OCI-LY7 (cell line): Measurements from ENCODE around the gene DOCK7. TPM values are rescaled to one million over a fixed set of nuclear protein-coding genes. Genes with fewer than 3 reads are reported as not detected.

Source experiments
- BruUV-seq: library from RNA; stranded (reverse); fragments of 400-500 nt; replicated peaks from 2 replicates; lab custom pipeline; 2021; lab: Mats Ljungman, UMichigan
- CTCF ChIA-PET: fragments of 300-600 bp; sonication (Branson Sonifier 250); formaldehyde crosslinking; loops from one replicate; lab custom pipeline; 2022; ENCODE audit warnings: antibody characterized with exemption; ENCODE audit not compliant: unreplicated experiment; lab: Charles Lee
- POLR2A ChIA-PET: fragments of 300-600 bp; sonication (Branson Sonifier 250); formaldehyde crosslinking; loops from one replicate; lab custom pipeline; 2022; ENCODE audit warnings: antibody characterized with exemption; lab: Charles Lee
- DNase-seq: peaks from one replicate; pipeline ENCODE4 v3.0.0-alpha.2; 2015; ENCODE audit warnings: low spot score
- H2AFZ ChIP-seq: fragments of 200-600 bp; sonication (generic), shearing (Covaris generic); 2 replicates; pipeline ENCODE4 v1.6.1; 2014; ENCODE audit warnings: mild to moderate bottlenecking, antibody characterized with exemption, low read length, moderate library complexity
- H3K27ac ChIP-seq: fragments of 200-600 bp; sonication (generic); 2 replicates; pipeline ENCODE4 v1.5.1; 2014; ENCODE audit warnings: mixed run types, low read depth, mild to moderate bottlenecking, moderate library complexity, low read length, inconsistent platforms; ENCODE audit not compliant: poor library complexity, severe bottlenecking
- H3K36me3 ChIP-seq: fragments of 200-600 bp; sonication (generic); 2 replicates; pipeline ENCODE4 v1.6.1; 2014; ENCODE audit warnings: mild to moderate bottlenecking, antibody characterized with exemption, low read length, moderate library complexity, mixed read lengths; ENCODE audit not compliant: insufficient read depth
- H3K4me1 ChIP-seq: fragments of 200-600 bp; sonication (generic); 2 replicates; pipeline ENCODE4 v1.5.1; 2014; ENCODE audit warnings: mild to moderate bottlenecking, low read length; ENCODE audit not compliant: insufficient read depth, poor library complexity, severe bottlenecking
- H3K4me2 ChIP-seq: fragments of 200-600 bp; sonication (generic); 2 replicates; pipeline ENCODE4 v1.6.1; 2014; ENCODE audit warnings: mild to moderate bottlenecking, low read length
- H3K4me3 ChIP-seq: fragments of 200-600 bp; sonication (generic); 2 replicates; pipeline ENCODE4 v1.5.1; 2014; ENCODE audit warnings: mild to moderate bottlenecking, low read depth, low read length; ENCODE audit not compliant: poor library complexity, severe bottlenecking
- H3K79me2 ChIP-seq: fragments of 200-600 bp; sonication (generic); 2 replicates; pipeline ENCODE4 v1.6.1; 2016; ENCODE audit warnings: low read depth, mild to moderate bottlenecking, low read length, moderate library complexity, mixed read lengths; ENCODE audit not compliant: insufficient read depth
- H3K9me2 ChIP-seq: fragments of 200-600 bp; sonication (generic); 2 replicates; pipeline ENCODE4 v1.6.1; 2016; ENCODE audit warnings: mild to moderate bottlenecking, low read length, mixed read lengths; ENCODE audit not compliant: insufficient read depth
- H3K9me3 ChIP-seq: fragments of 200-600 bp; sonication (generic); 2 replicates; pipeline ENCODE4 v1.6.1; 2014; ENCODE audit warnings: mild to moderate bottlenecking, mixed run types, low read length, mixed read lengths
- H4K20me1 ChIP-seq: fragments of 200-600 bp; sonication (generic); 2 replicates; pipeline ENCODE4 v1.6.1; 2014; ENCODE audit warnings: mild to moderate bottlenecking, antibody characterized with exemption, low read length, moderate library complexity, mixed read lengths; ENCODE audit not compliant: insufficient read depth
- EZH2phosphoT487 ChIP-seq: fragments of 200-600 bp; sonication (generic); IDR thresholded peaks from 2 replicates; pipeline ENCODE4 v1.6.1; 2018; ENCODE audit warnings: low read depth, borderline replicate concordance, mild to moderate bottlenecking, mixed run types, antibody characterized with exemption, low read length, moderate library complexity, mixed read lengths
- intact Hi-C: fragments of 100-400 bp; cut with micrococcal nuclease; formaldehyde crosslinking; loops from one replicate; pipeline ENCODE4 v1.10.0; 2022; ENCODE audit not compliant: unreplicated experiment
- total RNA-seq, 2 experiments: library from RNA; depleted of rRNA in 1 of 2; stranded (reverse); fragments of >200 nt in 1 of 2; shearing (Covaris generic) in 1 of 2; gene quantifications; 2 replicates each; pipeline ENCODE4 v1.2.3, GENCODE V29; 2014 to 2022
- TF ChIP-seq, protein P1 (sequence below): fragments of 200-600 bp; sonication (generic); conservative IDR thresholded peaks from 2 replicates; pipeline ENCODE4 v1.5.1; 2014; ENCODE audit warnings: mild to moderate bottlenecking, antibody characterized with exemption, low read length, moderate library complexity, mixed read lengths

Gene DOCK7
- total RNA-seq, 2 experiments from 2014 or later, result 19.5 to 20.3 TPM

DNA sequence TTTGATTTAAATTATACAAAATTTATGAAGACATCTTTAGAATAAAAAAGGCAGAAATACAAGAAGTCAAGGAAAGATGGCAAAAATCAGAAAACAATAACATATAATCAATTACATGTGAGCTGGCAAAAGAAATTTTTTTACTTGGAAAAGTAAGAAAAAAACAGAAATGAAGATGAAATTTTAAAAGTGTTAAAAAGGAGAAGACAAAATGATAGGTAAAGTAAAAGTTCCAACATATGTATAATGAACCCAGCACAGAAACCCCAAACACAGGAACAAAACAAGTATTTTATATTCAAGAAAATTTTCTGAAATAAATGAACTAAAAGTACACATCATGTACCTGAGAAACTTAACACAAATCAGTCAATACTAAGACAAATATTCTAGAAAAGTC is 188.0 kb downstream of the DOCK7 start:
- POLR2A ChIA-PET, result interaction anchor here (0.6 kb wide), 1 partner anchor 303 kb away, joined by 3 read pairs; no protein-coding TSS in a partner anchor
- no peaks in the 10 kb centered on the region for H3K9me3 ChIP-seq
- TF ChIP-seq, protein P1, sequence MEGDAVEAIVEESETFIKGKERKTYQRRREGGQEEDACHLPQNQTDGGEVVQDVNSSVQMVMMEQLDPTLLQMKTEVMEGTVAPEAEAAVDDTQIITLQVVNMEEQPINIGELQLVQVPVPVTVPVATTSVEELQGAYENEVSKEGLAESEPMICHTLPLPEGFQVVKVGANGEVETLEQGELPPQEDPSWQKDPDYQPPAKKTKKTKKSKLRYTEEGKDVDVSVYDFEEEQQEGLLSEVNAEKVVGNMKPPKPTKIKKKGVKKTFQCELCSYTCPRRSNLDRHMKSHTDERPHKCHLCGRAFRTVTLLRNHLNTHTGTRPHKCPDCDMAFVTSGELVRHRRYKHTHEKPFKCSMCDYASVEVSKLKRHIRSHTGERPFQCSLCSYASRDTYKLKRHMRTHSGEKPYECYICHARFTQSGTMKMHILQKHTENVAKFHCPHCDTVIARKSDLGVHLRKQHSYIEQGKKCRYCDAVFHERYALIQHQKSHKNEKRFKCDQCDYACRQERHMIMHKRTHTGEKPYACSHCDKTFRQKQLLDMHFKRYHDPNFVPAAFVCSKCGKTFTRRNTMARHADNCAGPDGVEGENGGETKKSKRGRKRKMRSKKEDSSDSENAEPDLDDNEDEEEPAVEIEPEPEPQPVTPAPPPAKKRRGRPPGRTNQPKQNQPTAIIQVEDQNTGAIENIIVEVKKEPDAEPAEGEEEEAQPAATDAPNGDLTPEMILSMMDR, result no peak

DNA sequence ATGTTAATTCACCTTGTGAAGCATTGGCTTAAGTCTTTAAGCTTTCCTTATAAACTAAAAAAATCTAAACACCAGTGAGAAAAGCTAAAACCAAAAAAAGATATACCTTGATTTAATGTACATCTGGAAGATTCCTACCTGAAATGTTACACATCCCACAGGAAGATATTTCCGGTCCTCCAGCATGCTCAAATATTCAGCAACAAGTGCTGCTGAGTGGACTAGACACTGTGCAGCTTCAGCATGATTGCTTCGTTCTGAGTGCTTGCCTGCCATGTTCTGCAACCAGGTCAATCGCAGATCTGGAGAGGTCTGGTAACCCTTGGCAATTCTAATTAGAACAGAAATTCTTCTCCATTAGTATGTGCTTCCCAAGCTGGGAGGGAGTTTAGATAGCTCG is 194.0 kb downstream of the DOCK7 start:
- Histone ChIP-seq H3K9me2 (no peaks in the 10 kb centered on the region), H3K4me3 (no peak overlapping the region), H3K9me3 (no peaks in the 10 kb centered on the region), H3K79me2 (no peaks in the 10 kb centered on the region), H3K36me3 (no peaks in the 10 kb centered on the region), H3K4me2 (no peak overlapping the region), H2AFZ (no peak overlapping the region), H3K4me1 (no peaks in the 10 kb centered on the region), H4K20me1 (no peaks in the 10 kb centered on the region), H3K27ac (no peak overlapping the region)
- intact Hi-C loops, result no loop called here
- BruUV-seq, result no TSS peak
- ChIA-PET POLR2A (interaction anchor here (0.7 kb wide), 1 partner anchor 13 kb away, joined by 3 read pairs; no protein-coding TSS in a partner anchor), CTCF (no interaction called here)
- TF ChIP-seq, protein P1, result no peak
- no peak for TF ChIP-seq EZH2phosphoT487
- no peak for DNase-seq

More for the DNA sequence above, 188.0 kb downstream of the DOCK7 start:
- H3K4me2 ChIP-seq, result no peak overlapping the region
- no peak overlapping the region for H3K27ac ChIP-seq
- H3K9me2 ChIP-seq, result no peaks in the 10 kb centered on the region
- H3K79me2 ChIP-seq, result no peaks in the 10 kb centered on the region
- no peaks in the 10 kb centered on the region for H3K4me1 ChIP-seq
- intact Hi-C loops, result no loop called here
- no TSS peak for BruUV-seq
- no peaks in the 10 kb centered on the region for H4K20me1 ChIP-seq
- CTCF ChIA-PET, result no interaction called here
- H2AFZ ChIP-seq, result no peak overlapping the region
- no peak overlapping the region for H3K4me3 ChIP-seq
- 0 out of 2 replicates have a peak, but pooled peaks cover 6% of the 10 kb centered on the region for H3K36me3 ChIP-seq
- no peak for DNase-seq

DNA sequence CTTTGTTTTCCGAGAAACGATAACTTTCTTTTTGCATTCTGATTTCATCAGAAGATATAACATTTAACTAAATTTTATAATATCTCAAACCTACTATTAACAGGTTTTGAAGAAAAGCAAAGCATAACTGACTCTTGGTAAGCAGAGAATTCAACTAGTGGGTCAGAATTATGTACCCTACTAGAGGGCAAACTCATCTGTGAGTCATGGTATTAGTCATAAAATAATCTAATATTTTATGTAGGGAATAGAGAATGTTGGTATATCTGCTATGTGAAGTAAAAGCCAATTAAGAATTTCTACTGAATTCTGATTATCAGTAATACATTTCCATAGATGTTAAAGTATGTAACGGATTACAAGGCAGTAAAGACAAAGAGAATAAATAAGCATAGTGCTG is 194.5 kb downstream of the DOCK7 start:
- Histone ChIP-seq H2AFZ (no peak overlapping the region), H3K4me3 (no peak overlapping the region), H3K9me3 (no peaks in the 10 kb centered on the region), H3K79me2 (no peaks in the 10 kb centered on the region), H3K4me2 (no peak overlapping the region), H3K9me2 (no peaks in the 10 kb centered on the region), H3K36me3 (no peaks in the 10 kb centered on the region), H3K4me1 (no peaks in the 10 kb centered on the region), H4K20me1 (no peaks in the 10 kb centered on the region), H3K27ac (no peak overlapping the region)
- intact Hi-C loops, result no loop called here
- ChIA-PET CTCF (no interaction called here), POLR2A (no interaction called here)
- DNase-seq, result no peak
- no TSS peak for BruUV-seq
- TF ChIP-seq, protein P1, result no peak
- no peak for TF ChIP-seq EZH2phosphoT487
